ENCODE measurements around the gene XYLT1.

GRCh38 chr16:17350207-17350606 is 120.6 kb downstream of the XYLT1 start:
- no peak for TF ChIP-seq CTCF (IDR thresholded peaks at IDR 0.05)
- TF ChIP-seq EZH2phosphoT487 (IDR thresholded peaks at IDR 0.05; ENCODE audit: borderline replicate concordance, low read depth): no peak
- TF ChIP-seq RCOR1 (IDR thresholded peaks at IDR 0.05; ENCODE audit: low read length): no peak
- no peak for TF ChIP-seq SMC3 (IDR thresholded peaks at IDR 0.05; ENCODE audit: low read depth, low read length)
- no peak for TF ChIP-seq RAD21 (IDR thresholded peaks at IDR 0.05; ENCODE audit: low read length)
- TF ChIP-seq USF2 (IDR thresholded peaks at IDR 0.05; ENCODE audit: borderline replicate concordance, low read depth, low read length): no peak
- no peak for TF ChIP-seq POLR2AphosphoS5 (IDR thresholded peaks at IDR 0.05; ENCODE audit: low read depth, low read length)
- TF ChIP-seq MAX (IDR thresholded peaks at IDR 0.05; ENCODE audit: low read depth): no peak

Measured in SK-N-SH (cell line).